Measurements from ENCODE around the gene NADK2. TPM values are rescaled to one million over a fixed set of nuclear protein-coding genes. Genes with fewer than 3 reads are reported as not detected.

The NADK2 gene
- total and polyA plus RNA-seq, 9 donors, result 28.9 to 42.2 (median 39.3) TPM

GRCh38 chr5:36145311-36145710 is 96.4 kb downstream of the NADK2 start:
- Histone ChIP-seq H3K9me3 (replicated peaks; ENCODE audit: control insufficient read depth, low read depth, low read length) (no peaks in the 10 kb centered on the region), H3K4me3 (ENCODE audit: low read length) (no peak overlapping the region), H3K36me3 (ENCODE audit: control insufficient read depth, insufficient read depth, low read length) (peaks cover 2% of the 10 kb centered on the region), H3K4me1 (ENCODE audit: control insufficient read depth, insufficient read depth, low read length) (no peaks in the 10 kb centered on the region), H3K27me3 (ENCODE audit: control insufficient read depth, insufficient read depth, low read length) (no peaks in the 10 kb centered on the region), H3K27ac (ENCODE audit: low read length) (no peak overlapping the region)
- DNase-seq, result no peak
- WGBS (ENCODE audit: insufficient coverage), result no CpG with 5 or more reads among the region's 4 CpGs

Other genes with a start within 250 kb of the NADK2 start
- 0.35 TPM for gene UGT3A2, start 175.0 kb downstream of the NADK2 start, total RNA-seq
- under 1 TPM; 0.33 to 0.69 (median 0.51) TPM for gene UGT3A2, start 175.0 kb downstream of the NADK2 start, polyA plus RNA-seq (ENCODE audit: insufficient read depth in 1 of 8, insufficient read length in 8 of 8, low replicate concordance in 1 of 8)
- gene LMBRD2, start 90.0 kb downstream of the NADK2 start, total RNA-seq, result 14.6 TPM
- gene LMBRD2, start 90.0 kb downstream of the NADK2 start, polyA plus RNA-seq (ENCODE audit: insufficient read depth in 1 of 8, insufficient read length in 8 of 8, low replicate concordance in 1 of 8), result 10 to 100 TPM in 5 of 8 donors, 1 to 10 TPM in 3; 8.1 to 13.1 (median 10.8) TPM
- gene SKP2, start 89.8 kb downstream of the NADK2 start, total RNA-seq, result 52.5 TPM
- 10 to 100 TPM; 44.9 to 76.6 (median 54.1) TPM for gene SKP2, start 89.8 kb downstream of the NADK2 start, polyA plus RNA-seq (ENCODE audit: insufficient read depth in 1 of 8, insufficient read length in 8 of 8, low replicate concordance in 1 of 8)
- 0.40 TPM for gene RANBP3L, start 60.0 kb upstream of the NADK2 start, total RNA-seq
- under 1 TPM; 0.16 to 0.60 (median 0.40) TPM for gene RANBP3L, start 60.0 kb upstream of the NADK2 start, polyA plus RNA-seq (ENCODE audit: insufficient read depth in 1 of 8, insufficient read length in 8 of 8, low replicate concordance in 1 of 8)

Data from muscle of leg (tissue), 11 donors.